BE2C (cell line): ENCODE data around the gene ADAMTS3. TPM values are rescaled to one million over a fixed set of nuclear protein-coding genes. Genes with fewer than 3 reads are reported as not detected.

Source experiments
- DNase-seq: peaks from one replicate; pipeline ENCODE4 v3.0.0-alpha.2; 2020
- H3K27me3 ChIP-seq: fragments of 250-450 bp; sonication (Bioruptor Pico); 2 replicates; pipeline ENCODE4 v1.5.1; 2020; ENCODE audit warnings: mild to moderate bottlenecking
- H3K36me3 ChIP-seq: fragments of 250-450 bp; sonication (Bioruptor Pico); 2 replicates; pipeline ENCODE4 v1.5.1; 2020; ENCODE audit warnings: mild to moderate bottlenecking
- H3K4me1 ChIP-seq: fragments of 250-450 bp; sonication (Bioruptor Pico); 2 replicates; pipeline ENCODE4 v1.5.1; 2020
- H3K4me3 ChIP-seq: 2 replicates; pipeline ENCODE4 v1.5.1; 2011; ENCODE audit warnings: low read depth, low read length
- H3K9me3 ChIP-seq: fragments of 250-450 bp; sonication (Bioruptor Pico); 2 replicates; pipeline ENCODE4 v1.5.1; 2020
- polyA plus RNA-seq: library from polyadenylated mRNA; unstranded; fragments of >200 nt; gene quantifications from one replicate; pipeline ENCODE4 v1.2.1, GENCODE V29; 2012; ENCODE audit warnings: low read depth, missing spikeins; ENCODE audit not compliant: insufficient read length, insufficient read depth
- TF ChIP-seq, protein P1 (sequence below): IDR thresholded peaks from 2 replicates; pipeline ENCODE4 v1.5.1; 2012; ENCODE audit warnings: mild to moderate bottlenecking, low read depth, low read length

The ADAMTS3 gene
- polyA plus RNA-seq = 13.2 TPM

DNA sequence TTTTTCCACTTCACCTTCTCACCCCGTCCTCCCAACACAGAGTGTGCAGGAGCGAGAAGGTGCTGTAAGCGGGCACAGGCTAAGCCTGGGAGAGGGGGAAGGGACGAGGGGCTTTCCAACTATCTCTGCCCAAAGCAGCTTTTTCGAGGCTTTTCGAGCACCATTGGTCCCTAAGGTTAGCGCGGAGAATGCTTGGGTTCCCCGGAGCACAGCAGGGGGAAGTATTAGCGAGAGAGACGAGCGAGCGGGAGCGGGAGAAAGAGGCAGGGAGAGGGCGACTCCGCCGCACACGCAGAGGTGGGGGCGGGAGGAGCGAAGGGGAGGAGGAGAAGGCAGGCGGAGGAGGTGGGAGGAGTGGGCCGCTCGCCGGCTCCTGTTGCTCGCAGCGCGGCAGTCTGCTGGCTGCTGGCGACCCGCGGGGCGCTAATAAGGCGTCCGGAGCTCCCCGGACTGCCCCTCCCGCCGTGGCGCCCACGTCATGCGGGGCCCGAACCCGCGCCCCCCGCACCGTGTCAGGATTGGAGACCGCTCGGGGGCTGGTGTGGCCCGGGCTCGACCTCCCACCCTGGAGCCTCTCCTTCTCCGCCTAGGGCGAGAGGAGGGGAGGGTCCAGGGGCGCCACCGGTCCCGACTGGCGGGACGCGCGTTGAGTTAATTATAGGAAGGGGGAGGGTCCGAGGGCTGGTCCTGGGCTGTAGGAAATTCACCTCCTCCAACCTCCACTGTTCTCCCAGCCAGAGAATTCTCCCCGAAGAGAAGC is at the start of gene ADAMTS3:
ADAMTS3 (minus strand) TSS at position 263 of the 760 bp plus-strand sequence. CDS start 459 bp downstream, outside the sequence.
- no peaks in the 10 kb centered on the region for H3K36me3 ChIP-seq
- TF ChIP-seq, protein P1, sequence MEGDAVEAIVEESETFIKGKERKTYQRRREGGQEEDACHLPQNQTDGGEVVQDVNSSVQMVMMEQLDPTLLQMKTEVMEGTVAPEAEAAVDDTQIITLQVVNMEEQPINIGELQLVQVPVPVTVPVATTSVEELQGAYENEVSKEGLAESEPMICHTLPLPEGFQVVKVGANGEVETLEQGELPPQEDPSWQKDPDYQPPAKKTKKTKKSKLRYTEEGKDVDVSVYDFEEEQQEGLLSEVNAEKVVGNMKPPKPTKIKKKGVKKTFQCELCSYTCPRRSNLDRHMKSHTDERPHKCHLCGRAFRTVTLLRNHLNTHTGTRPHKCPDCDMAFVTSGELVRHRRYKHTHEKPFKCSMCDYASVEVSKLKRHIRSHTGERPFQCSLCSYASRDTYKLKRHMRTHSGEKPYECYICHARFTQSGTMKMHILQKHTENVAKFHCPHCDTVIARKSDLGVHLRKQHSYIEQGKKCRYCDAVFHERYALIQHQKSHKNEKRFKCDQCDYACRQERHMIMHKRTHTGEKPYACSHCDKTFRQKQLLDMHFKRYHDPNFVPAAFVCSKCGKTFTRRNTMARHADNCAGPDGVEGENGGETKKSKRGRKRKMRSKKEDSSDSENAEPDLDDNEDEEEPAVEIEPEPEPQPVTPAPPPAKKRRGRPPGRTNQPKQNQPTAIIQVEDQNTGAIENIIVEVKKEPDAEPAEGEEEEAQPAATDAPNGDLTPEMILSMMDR = peak; percentile 6; the same call in 1 of the 2 replicates
- H3K9me3 ChIP-seq = no peaks in the 10 kb centered on the region
- peak; percentile 90 for DNase-seq
- peaks cover 6% of the 10 kb centered on the region for H3K4me1 ChIP-seq
- no peaks in the 10 kb centered on the region for H3K27me3 ChIP-seq
- H3K4me3 ChIP-seq = peak within 1 kb of the TSS; percentile 88

DNA sequence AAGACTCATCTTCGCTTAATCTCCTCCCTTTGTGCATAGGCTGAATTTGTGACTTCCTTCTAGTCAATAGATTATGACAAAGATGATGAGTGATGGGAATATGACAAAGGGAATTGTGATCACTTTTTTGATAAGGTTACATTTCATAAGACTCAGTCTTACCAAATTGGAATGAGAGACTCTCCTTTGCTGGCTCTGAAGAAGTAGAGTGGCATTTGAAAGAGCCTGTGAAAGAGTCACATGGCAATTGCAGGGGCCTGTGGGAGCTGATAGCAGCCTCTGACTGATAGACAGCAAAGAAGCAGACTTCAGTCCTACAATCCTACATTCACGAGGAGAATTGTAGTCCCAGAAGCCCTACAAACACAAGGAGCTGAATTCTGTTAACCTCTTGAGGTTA is 44.9 kb upstream of the ADAMTS3 start:
- Histone ChIP-seq H3K4me3 (no peak overlapping the region), H3K27me3 (no peaks in the 10 kb centered on the region), H3K36me3 (no peaks in the 10 kb centered on the region), H3K9me3 (no peaks in the 10 kb centered on the region), H3K4me1 (no peaks in the 10 kb centered on the region)
- TF ChIP-seq, protein P1 = no peak
- no peak for DNase-seq

DNA sequence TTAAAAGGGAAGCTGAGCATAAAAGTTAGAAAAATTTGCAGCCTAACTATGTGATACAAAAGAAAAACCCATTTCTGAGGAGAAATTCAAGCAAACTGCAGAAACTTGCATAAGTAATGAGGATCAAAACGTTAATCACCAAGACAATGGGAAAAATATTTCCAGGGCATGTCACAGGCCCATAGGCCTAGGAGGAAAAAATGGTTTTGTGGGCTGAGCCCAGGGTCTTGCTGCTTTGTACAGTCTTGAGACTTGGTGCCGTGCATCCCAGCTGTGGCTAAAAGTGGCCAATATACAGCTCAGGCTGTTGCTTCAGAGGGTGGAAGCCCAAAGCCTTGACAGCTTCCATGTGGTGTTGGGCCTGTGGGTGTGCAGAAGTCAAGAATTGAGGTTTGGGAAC is 37.7 kb upstream of the ADAMTS3 start:
- TF ChIP-seq, protein P1 = no peak
- no peaks in the 10 kb centered on the region for H3K9me3 ChIP-seq
- no peak overlapping the region for H3K4me3 ChIP-seq
- no peaks in the 10 kb centered on the region for H3K27me3 ChIP-seq
- DNase-seq = no peak
- H3K36me3 ChIP-seq = no peaks in the 10 kb centered on the region
- H3K4me1 ChIP-seq = no peaks in the 10 kb centered on the region

GRCh38 chr4:72604324-72604723 is 35.3 kb upstream of the ADAMTS3 start:
- Histone ChIP-seq H3K4me3 (no peak overlapping the region), H3K4me1 (no peaks in the 10 kb centered on the region), H3K36me3 (no peaks in the 10 kb centered on the region), H3K9me3 (no peaks in the 10 kb centered on the region), H3K27me3 (no peaks in the 10 kb centered on the region)
- DNase-seq = peak; percentile 44
- TF ChIP-seq, protein P1 = no peak

DNA sequence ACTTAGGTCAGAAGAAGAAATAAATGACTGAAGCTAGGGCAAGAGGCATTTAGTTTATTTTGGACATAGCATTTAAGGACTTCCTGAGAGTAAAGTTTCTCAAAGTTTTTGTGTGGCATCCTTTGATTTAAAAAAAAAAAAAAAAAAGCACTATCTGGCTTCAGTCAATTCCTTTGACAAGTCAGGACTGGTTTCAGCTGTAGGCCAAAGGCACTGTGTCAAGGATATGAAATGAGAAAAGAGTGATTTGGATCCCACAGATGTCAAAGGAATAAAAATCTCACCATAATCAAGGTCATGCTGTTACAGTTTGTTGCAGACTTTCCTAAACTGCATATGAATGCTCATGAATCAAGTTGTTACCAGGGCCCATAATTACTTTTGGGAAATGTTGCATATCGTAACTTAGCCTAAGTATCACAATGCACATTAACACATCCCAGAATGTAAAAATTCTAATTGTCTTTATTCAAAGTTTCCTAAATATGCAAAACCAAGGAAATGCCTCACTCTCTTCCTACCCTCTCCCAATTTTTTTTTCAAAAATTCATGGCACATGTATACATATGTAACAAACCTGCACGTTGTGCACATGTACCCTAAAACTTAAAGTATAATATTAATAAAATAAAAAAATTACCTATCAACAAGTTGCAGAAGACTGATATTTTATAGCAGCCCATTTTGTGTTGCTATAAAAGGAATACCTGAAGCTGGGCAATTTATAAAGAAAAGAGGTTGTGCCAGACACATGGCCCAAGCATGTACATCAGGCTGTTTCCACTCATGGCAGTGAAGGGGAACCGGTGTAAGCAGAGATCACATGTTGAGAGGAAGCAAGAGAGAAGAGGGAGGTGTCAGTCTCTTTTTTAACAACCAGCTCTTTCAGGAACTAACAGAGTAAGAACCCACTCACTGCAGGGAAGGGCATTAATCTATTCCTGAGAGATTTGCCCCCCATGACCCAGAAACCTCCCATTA is 33.7 kb upstream of the ADAMTS3 start:
- no peak for DNase-seq
- TF ChIP-seq, protein P1 = no peak
- H3K9me3 ChIP-seq = no peaks in the 10 kb centered on the region
- H3K36me3 ChIP-seq = no peaks in the 10 kb centered on the region
- H3K27me3 ChIP-seq = no peaks in the 10 kb centered on the region
- no peak overlapping the region for H3K4me3 ChIP-seq
- H3K4me1 ChIP-seq = no peaks in the 10 kb centered on the region
